ENCODE results near the gene ARID1B. TPM values are rescaled to one million over a fixed set of nuclear protein-coding genes. Genes with fewer than 3 reads are reported as not detected.

ARID1B gene
- total RNA-seq, 1 donor from 2014 or later: 75.4 TPM

DNA sequence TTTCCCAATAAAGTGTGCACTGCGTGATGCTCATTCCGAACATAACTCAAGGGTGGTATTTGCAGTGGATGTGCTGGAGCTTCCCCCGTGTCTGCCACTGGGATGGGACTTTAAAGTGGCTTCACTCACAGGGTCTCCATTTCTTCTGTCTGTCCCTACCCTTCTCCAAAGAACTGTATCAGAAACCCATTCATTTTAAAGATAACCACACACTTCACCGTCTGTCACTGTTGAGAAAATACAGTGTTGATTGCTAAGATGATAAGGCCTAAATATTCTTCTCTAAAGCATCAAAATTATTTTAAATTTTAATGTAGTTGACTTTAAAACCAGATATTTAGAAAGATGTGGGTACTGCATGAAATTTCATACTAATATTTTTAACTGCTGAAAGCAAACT, 384.7 kb downstream of the ARID1B start:
- Histone ChIP-seq H3K36me3 (ENCODE audit: insufficient read depth, low read length) (no peaks in the 10 kb centered on the region), H2AFZ (ENCODE audit: low read depth, low read length) (no peak overlapping the region), H3K9me3 (ENCODE audit: insufficient read depth, low read depth, low read length) (no peaks in the 10 kb centered on the region), H3K79me2 (ENCODE audit: insufficient read depth, low read length) (no peaks in the 10 kb centered on the region), H3K27ac (ENCODE audit: low read depth, low read length) (no peak overlapping the region), H3K4me1 (ENCODE audit: insufficient read depth, low read length) (no peaks in the 10 kb centered on the region), H3K27me3 (ENCODE audit: insufficient read depth, low read length) (no peaks in the 10 kb centered on the region), H3K9ac (ENCODE audit: low read length) (no peak overlapping the region), H3K4me3 (ENCODE audit: insufficient read depth, low read depth, low read length) (no peak overlapping the region), H3K4me2 (ENCODE audit: low read length) (no peak overlapping the region), H4K20me1 (ENCODE audit: insufficient read depth, low read length) (no peaks in the 10 kb centered on the region)
- no peak for TF ChIP-seq EZH2 (IDR thresholded peaks at IDR 0.05; ENCODE audit: insufficient read depth, low read length)
- no peak for TF ChIP-seq CTCF (IDR thresholded peaks at IDR 0.05; ENCODE audit: insufficient read depth, low read depth, low read length)
- Mint-ChIP-seq H3K27ac (ENCODE audit: unreplicated experiment) (no peak overlapping the region), H3K4me1 (ENCODE audit: low read depth, unreplicated experiment) (peaks cover 7% of the 10 kb centered on the region), H3K9me3 (ENCODE audit: unreplicated experiment) (no peaks in the 10 kb centered on the region), H3K4me3 (ENCODE audit: unreplicated experiment) (no peak overlapping the region), H3K27me3 (ENCODE audit: low read depth, unreplicated experiment) (no peaks in the 10 kb centered on the region), H3K36me3 (ENCODE audit: low read depth, unreplicated experiment) (peaks cover 8% of the 10 kb centered on the region)
- FAIRE-seq (no peak), DNase-seq (ENCODE audit: low read depth) (no peak)

DNA sequence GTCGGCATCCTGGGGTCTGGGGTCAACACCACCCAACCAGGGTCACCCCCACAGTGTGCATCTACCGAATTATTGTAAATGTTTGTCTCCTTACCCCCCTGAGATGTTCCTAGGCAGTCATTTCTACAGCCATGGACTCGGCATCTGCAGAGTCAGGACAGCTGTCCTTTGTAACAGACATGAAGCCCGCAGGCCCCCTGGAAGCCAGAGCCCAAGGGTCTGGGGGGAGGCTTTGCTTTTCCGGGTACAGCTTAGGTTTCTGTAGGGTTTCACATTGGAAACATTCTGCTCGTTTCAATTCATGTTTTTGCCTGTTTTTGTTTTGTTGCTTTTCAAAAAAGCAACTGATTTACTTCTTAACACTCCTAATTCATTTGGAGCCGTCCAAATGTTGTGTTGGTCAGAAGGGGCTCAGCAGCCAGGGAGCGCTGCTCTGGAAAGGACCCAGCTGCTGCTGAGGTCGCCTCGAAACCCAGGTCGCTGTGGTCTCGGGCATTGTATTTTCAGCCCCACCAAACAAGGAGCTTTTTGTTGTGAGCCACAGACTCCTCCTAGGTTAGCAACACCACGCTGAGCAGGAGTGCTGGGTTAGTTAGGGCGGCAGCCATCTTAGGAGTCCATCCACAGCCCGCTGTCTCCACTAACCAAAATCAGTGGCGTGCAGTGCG, 385.7 kb downstream of the ARID1B start:
- H3K4me3 Mint-ChIP-seq (ENCODE audit: unreplicated experiment): peak overlapping the region; percentile 18
- no peaks in the 10 kb centered on the region for H3K9me3 Mint-ChIP-seq (ENCODE audit: unreplicated experiment)
- H3K36me3 ChIP-seq (ENCODE audit: insufficient read depth, low read length): no peaks in the 10 kb centered on the region
- no peaks in the 10 kb centered on the region for H3K27me3 ChIP-seq (ENCODE audit: insufficient read depth, low read length)
- no peaks in the 10 kb centered on the region for H3K4me1 ChIP-seq (ENCODE audit: insufficient read depth, low read length)
- no peak overlapping the region for H2AFZ ChIP-seq (ENCODE audit: low read depth, low read length)
- H3K79me2 ChIP-seq (ENCODE audit: insufficient read depth, low read length): no peaks in the 10 kb centered on the region
- peaks cover 6% of the 10 kb centered on the region for H3K36me3 Mint-ChIP-seq (ENCODE audit: low read depth, unreplicated experiment)
- H3K27me3 Mint-ChIP-seq (ENCODE audit: low read depth, unreplicated experiment): no peaks in the 10 kb centered on the region
- H3K4me2 ChIP-seq (ENCODE audit: low read length): no peak overlapping the region
- H3K9me3 ChIP-seq (ENCODE audit: insufficient read depth, low read depth, low read length): no peaks in the 10 kb centered on the region
- H3K4me3 ChIP-seq (ENCODE audit: insufficient read depth, low read depth, low read length): no peak overlapping the region
- no peak overlapping the region for H3K9ac ChIP-seq (ENCODE audit: low read length)
- no peak overlapping the region for H3K27ac ChIP-seq (ENCODE audit: low read depth, low read length)
- DNase-seq (ENCODE audit: low read depth): no peak
- TF ChIP-seq CTCF (IDR thresholded peaks at IDR 0.05; ENCODE audit: insufficient read depth, low read depth, low read length) (no peak), EZH2 (IDR thresholded peaks at IDR 0.05; ENCODE audit: insufficient read depth, low read length) (no peak)
- H3K4me1 Mint-ChIP-seq (ENCODE audit: low read depth, unreplicated experiment): peaks cover 7% of the 10 kb centered on the region
- H4K20me1 ChIP-seq (ENCODE audit: insufficient read depth, low read length): no peaks in the 10 kb centered on the region
- no peak overlapping the region for H3K27ac Mint-ChIP-seq (ENCODE audit: unreplicated experiment)
- no peak for FAIRE-seq

DNA sequence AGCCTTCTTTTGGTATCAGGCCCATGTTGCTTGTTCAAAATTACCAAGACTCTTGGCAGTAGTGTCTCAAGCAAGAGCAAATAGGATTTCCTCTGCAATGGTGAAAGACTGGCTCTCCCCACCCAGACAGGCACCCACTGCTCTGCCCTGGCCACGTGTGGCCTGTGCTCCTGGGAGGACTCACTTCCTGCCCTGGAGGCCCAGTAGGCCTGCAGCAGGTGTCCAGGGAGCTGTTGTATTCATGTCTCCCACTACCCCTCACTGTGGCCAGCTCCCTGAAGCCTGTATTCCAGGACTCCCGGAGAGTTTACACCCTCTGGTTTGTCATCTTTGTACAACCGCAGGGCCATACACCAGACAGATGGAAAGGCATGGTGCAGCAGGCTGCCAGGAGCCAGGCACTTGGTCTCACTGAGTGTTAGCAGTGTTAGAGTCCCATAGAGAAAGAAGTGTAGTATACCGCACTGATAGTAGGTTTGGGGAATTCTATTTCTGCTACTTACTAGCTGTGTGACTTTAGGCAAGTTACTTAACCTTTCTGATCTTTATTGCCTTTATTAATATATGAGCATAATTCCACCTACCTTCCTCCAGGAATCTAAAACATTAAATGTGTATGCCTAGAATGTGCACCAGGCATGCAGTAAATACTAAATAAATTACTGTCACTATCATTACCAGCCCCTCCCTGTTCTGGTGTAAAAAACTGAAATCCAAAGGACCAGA, 386.4 kb downstream of the ARID1B start:
- Histone ChIP-seq H3K9me3 (ENCODE audit: insufficient read depth, low read depth, low read length) (no peaks in the 10 kb centered on the region), H2AFZ (ENCODE audit: low read depth, low read length) (no peak overlapping the region), H4K20me1 (ENCODE audit: insufficient read depth, low read length) (no peaks in the 10 kb centered on the region), H3K27me3 (ENCODE audit: insufficient read depth, low read length) (no peaks in the 10 kb centered on the region), H3K79me2 (ENCODE audit: insufficient read depth, low read length) (no peaks in the 10 kb centered on the region), H3K36me3 (ENCODE audit: insufficient read depth, low read length) (peaks cover under 1% of the 10 kb centered on the region), H3K4me2 (ENCODE audit: low read length) (no peak overlapping the region), H3K4me3 (ENCODE audit: insufficient read depth, low read depth, low read length) (no peak overlapping the region), H3K27ac (ENCODE audit: low read depth, low read length) (no peak overlapping the region), H3K9ac (ENCODE audit: low read length) (no peak overlapping the region), H3K4me1 (ENCODE audit: insufficient read depth, low read length) (no peaks in the 10 kb centered on the region)
- Mint-ChIP-seq H3K27ac (ENCODE audit: unreplicated experiment) (no peak overlapping the region), H3K27me3 (ENCODE audit: low read depth, unreplicated experiment) (no peaks in the 10 kb centered on the region), H3K36me3 (ENCODE audit: low read depth, unreplicated experiment) (peaks cover 11% of the 10 kb centered on the region), H3K9me3 (ENCODE audit: unreplicated experiment) (no peaks in the 10 kb centered on the region), H3K4me1 (ENCODE audit: low read depth, unreplicated experiment) (peaks cover 7% of the 10 kb centered on the region), H3K4me3 (ENCODE audit: unreplicated experiment) (no peak overlapping the region)
- TF ChIP-seq EZH2 (IDR thresholded peaks at IDR 0.05; ENCODE audit: insufficient read depth, low read length) (no peak), CTCF (IDR thresholded peaks at IDR 0.05; ENCODE audit: insufficient read depth, low read depth, low read length) (no peak)
- no peak for FAIRE-seq
- no peak for DNase-seq (ENCODE audit: low read depth)

Measured in astrocyte (in vitro differentiated cells and primary cell).